Testis (tissue), 3 donors: Measurements from ENCODE around the gene PBX1. TPM values are rescaled to one million over a fixed set of nuclear protein-coding genes. Genes with fewer than 3 reads are reported as not detected.

Source experiments
- DNase-seq: peaks from one replicate; pipeline ENCODE4 v3.0.0-alpha.2; 2019
- H3K27ac ChIP-seq, 2 donors: fragments of 200-600 bp; sonication (generic); one replicate each; pipeline ENCODE4 v1.5.1; 2019
- H3K27me3 ChIP-seq: fragments of 200-600 bp; sonication (generic); one replicate; pipeline ENCODE4 v1.5.1; 2019
- H3K36me3 ChIP-seq: fragments of 200-600 bp; sonication (generic); one replicate; pipeline ENCODE4 v1.5.1; 2017; ENCODE audit warnings: low read depth; ENCODE audit errors: missing control alignments
- H3K4me1 ChIP-seq: fragments of 200-600 bp; sonication (generic); one replicate; pipeline ENCODE4 v1.5.1; 2019
- H3K4me3 ChIP-seq, 2 donors: fragments of 200-600 bp; sonication (generic); one replicate each; pipeline ENCODE4 v1.5.1; 2017 to 2019
- H3K9me3 ChIP-seq: fragments of 200-600 bp; sonication (generic); one replicate; pipeline ENCODE4 v1.5.1; 2017
- POLR2A ChIP-seq: fragments of 450-650 bp; IDR thresholded peaks from one replicate; pipeline ENCODE4 v1.6.1; 2017; ENCODE audit warnings: antibody characterized with exemption, mild to moderate bottlenecking, moderate library complexity
- WGBS, 2 donors: methylation state at CpG; one replicate each; pipeline ENCODE4 v1.1.5; 2018; 5-methylcytosine and 5-hydroxymethylcytosine counted together
- intact Hi-C: fragments of 100-400 bp; cut with DNase I; formaldehyde crosslinking; loops from one replicate; pipeline ENCODE4 v1.15.1; 2023; ENCODE audit warnings: low total_unique reads
- polyA plus RNA-seq: library from polyadenylated mRNA; stranded (reverse); fragments of 350-450 nt; fragmentation: Illumina TruSeq; extraction: RNeasy Lipid Tissue Mini Kit (QIAGEN cat#74804); gene quantifications from one replicate; pipeline ENCODE4 v1.2.3, GENCODE V29; 2014; ENCODE audit warnings: low read depth, low replicate concordance; ENCODE audit not compliant: insufficient read depth
- total RNA-seq, 2 donors: library from RNA; depleted of rRNA; stranded (reverse); fragments of >200 nt; gene quantifications; one replicate each; pipeline ENCODE4 v1.2.3, GENCODE V29; 2016
- TF ChIP-seq, protein P1 (sequence below), 3 experiments: fragments of 450-650 bp in 2 of 3; fragments of 200-600 bp in 1 of 3; sonication (generic) in 1 of 3; IDR thresholded peaks; one replicate each; pipeline ENCODE4 v1.5.1; 2016 to 2019; ENCODE audit warnings: antibody characterized with exemption in 3 of 3, mild to moderate bottlenecking in 2 of 3, moderate library complexity in 1 of 3

PBX1 gene
- total and polyA plus RNA-seq, 3 donors from 2014 or later, result 20.2 to 25.0 (median 20.3) TPM

DNA sequence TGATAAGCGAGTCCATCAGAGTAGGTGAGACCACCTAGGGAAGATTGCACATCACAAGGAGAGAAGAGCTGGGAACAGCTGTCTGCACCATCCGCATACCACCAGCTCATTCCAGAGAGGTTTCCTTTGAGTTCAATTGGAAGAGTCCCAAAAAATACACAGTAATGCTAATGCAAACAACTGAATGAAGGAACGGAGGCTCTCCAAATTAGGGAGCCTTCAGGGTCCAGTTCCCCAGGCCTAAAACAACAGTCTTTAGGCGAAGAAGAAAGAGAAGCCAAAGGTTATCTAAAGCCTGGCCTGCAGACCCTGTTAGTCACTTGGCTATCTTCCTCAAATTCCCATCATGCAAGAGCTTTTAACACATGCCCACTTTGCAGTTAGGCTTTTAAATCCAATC is 246.4 kb downstream of the PBX1 start:
- intact Hi-C loops, result no loop called here
- TF ChIP-seq, protein P1, sequence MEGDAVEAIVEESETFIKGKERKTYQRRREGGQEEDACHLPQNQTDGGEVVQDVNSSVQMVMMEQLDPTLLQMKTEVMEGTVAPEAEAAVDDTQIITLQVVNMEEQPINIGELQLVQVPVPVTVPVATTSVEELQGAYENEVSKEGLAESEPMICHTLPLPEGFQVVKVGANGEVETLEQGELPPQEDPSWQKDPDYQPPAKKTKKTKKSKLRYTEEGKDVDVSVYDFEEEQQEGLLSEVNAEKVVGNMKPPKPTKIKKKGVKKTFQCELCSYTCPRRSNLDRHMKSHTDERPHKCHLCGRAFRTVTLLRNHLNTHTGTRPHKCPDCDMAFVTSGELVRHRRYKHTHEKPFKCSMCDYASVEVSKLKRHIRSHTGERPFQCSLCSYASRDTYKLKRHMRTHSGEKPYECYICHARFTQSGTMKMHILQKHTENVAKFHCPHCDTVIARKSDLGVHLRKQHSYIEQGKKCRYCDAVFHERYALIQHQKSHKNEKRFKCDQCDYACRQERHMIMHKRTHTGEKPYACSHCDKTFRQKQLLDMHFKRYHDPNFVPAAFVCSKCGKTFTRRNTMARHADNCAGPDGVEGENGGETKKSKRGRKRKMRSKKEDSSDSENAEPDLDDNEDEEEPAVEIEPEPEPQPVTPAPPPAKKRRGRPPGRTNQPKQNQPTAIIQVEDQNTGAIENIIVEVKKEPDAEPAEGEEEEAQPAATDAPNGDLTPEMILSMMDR (IDR thresholded peaks at IDR 0.05), result no peak
- no peak for TF ChIP-seq POLR2A
- Histone ChIP-seq H3K27ac (no peak overlapping the region), H3K4me1 (no peaks in the 10 kb centered on the region), H3K36me3 (no peaks in the 10 kb centered on the region), H3K9me3 (no peaks in the 10 kb centered on the region), H3K27me3 (no peaks in the 10 kb centered on the region), H3K4me3 (no peak overlapping the region)
- 74 to 75% methylated on average over 4 of the region's 4 CpGs for WGBS, 2 donors
- DNase-seq, result no peak

DNA sequence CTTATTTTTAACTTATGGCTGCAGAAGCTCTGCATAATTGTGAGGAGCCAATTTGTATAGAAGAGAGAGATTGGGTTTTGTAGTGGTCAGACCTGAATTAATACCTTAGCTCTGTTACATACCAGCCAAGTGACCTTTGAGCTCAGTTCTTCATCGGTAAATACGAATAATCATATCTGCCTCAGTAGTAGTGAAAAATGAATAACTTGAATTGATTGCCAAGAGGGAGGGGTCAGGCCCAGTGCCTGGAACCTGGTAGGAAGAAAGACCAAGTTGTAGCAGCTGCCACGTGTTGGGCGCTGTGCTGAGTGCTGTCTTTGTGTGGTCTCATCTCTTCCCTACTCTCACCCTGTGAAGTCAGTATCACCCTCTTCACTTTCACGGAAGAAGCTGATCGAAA is 247.5 kb downstream of the PBX1 start:
- WGBS, 2 donors, result 87 to 92% methylated on average over 6 of the region's 6 CpGs
- Histone ChIP-seq H3K36me3 (no peaks in the 10 kb centered on the region), H3K27me3 (no peaks in the 10 kb centered on the region), H3K4me1 (no peaks in the 10 kb centered on the region), H3K9me3 (no peaks in the 10 kb centered on the region), H3K4me3 (no peak overlapping the region), H3K27ac (no peak overlapping the region)
- intact Hi-C loops, result no loop called here
- TF ChIP-seq POLR2A, result no peak
- TF ChIP-seq, protein P1 (IDR thresholded peaks at IDR 0.05), result no peak
- DNase-seq, result no peak

DNA sequence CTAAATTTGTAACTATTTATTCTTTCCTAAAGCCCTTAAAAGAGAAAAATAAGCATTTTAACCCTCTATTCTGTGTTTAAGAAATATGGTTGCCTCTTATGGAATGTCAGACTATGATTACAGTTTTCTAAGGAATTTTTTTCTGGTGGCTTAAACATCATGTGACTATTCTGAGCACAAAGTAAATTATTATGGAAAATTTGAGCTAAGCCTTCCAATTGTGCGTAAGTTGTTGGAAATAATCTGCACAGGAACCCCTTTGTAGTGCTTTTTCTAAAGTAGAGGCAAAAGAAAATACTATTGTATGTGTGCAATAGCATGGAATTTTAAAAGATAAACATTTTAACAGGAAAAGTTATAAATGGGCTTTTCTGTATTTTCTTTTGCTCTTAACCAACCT is 254.8 kb downstream of the PBX1 start:
- no peaks in the 10 kb centered on the region for H3K36me3 ChIP-seq
- no peak overlapping the region for H3K27ac ChIP-seq
- intact Hi-C loops, result no loop called here
- no peak overlapping the region for H3K4me3 ChIP-seq
- no peak for DNase-seq
- TF ChIP-seq, protein P1 (IDR thresholded peaks at IDR 0.05), result no peak
- no peak for TF ChIP-seq POLR2A
- no peaks in the 10 kb centered on the region for H3K4me1 ChIP-seq
- whole genome bisulfite sequencing, 2 donors, result 74 to 80% methylated on average over 1 of the region's 1 CpG
- no peaks in the 10 kb centered on the region for H3K9me3 ChIP-seq
- H3K27me3 ChIP-seq, result no peaks in the 10 kb centered on the region

DNA sequence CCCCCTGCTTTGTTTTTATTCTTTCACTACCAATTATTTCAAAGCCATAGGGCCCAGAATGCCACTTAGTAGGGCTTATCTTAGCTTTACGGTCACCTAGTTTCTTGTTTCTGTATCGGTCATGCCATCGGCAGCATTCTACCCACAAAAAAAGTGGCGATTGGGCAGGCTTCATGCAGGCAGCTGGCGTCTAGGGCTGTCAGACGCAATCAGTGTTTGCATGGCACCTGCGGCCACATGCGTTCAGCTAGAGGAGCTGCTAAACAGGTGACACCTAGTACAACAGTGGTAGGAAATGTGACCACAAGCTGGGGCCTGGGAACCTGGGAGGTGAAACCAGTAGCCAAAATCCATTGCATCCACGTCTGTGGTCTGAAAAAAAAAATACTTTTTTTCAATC is 262.7 kb downstream of the PBX1 start:
- Histone ChIP-seq H3K4me3 (no peak overlapping the region), H3K36me3 (no peaks in the 10 kb centered on the region), H3K9me3 (no peaks in the 10 kb centered on the region), H3K4me1 (no peaks in the 10 kb centered on the region), H3K27ac (no peak overlapping the region), H3K27me3 (no peaks in the 10 kb centered on the region)
- 98% methylated on average over 9 of the region's 9 CpGs for WGBS, 2 donors
- intact Hi-C loops, result no loop called here
- DNase-seq, result no peak
- TF ChIP-seq POLR2A, result no peak
- TF ChIP-seq, protein P1 (IDR thresholded peaks at IDR 0.05), result no peak

DNA sequence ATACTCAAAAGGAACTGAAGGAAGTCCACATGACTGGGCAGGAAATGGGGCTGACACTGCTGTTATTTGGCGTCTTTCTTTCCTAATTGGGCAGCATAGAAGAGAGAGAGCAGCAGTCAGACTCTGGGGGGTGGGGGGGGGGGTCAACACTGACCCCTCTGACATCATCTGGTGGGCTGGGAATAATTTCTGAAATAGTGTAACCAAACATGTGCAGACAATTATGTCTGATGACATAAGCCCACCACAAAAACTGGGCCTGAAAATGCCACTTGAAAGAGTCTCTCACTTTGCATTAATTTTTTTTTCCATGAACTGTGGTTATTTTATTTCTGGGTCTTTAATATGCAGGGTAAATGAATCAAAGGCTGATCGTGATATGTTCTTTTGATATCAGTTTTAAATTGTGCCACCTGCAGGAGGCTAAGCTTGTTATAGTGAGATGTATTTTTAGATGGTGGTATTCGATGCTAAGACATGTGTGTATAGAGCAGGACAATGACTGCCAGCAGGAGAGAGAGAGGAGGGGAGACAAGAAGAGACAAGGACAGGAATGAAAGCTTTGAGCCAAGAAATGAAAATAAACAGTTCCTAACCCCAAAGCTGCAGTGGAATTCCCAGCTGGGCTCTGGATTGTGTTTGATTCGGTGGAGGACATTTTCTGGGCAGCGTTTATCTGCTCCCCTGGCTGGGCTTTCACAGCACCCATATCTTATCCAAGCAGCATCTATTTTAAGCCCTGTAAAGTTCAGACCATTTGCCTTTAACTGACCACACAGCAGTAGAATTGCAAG is 264.7 kb downstream of the PBX1 start:
- Histone ChIP-seq H3K4me1 (no peaks in the 10 kb centered on the region), H3K4me3 (no peak overlapping the region), H3K9me3 (no peaks in the 10 kb centered on the region), H3K36me3 (no peaks in the 10 kb centered on the region), H3K27ac (no peak overlapping the region), H3K27me3 (no peaks in the 10 kb centered on the region)
- intact Hi-C loops, result no loop called here
- WGBS, 2 donors, result 45 to 54% methylated on average over 5 of the region's 5 CpGs
- no peak for TF ChIP-seq POLR2A
- TF ChIP-seq, protein P1 (IDR thresholded peaks at IDR 0.05), result no peak
- DNase-seq, result no peak
